Esophagus muscularis mucosa (tissue), 4 donors: ENCODE measurements around the gene PCSK7.

Experiments
- EP300 ChIP-seq: sonication (generic); formaldehyde crosslinking; IDR thresholded peaks from one replicate; pipeline ENCODE4 v1.6.1; 2017; ENCODE audit warnings: antibody characterized with exemption
- POLR2A ChIP-seq: fragments of 450-650 bp; IDR thresholded peaks from one replicate; pipeline ENCODE4 v1.6.1; 2017; ENCODE audit warnings: antibody characterized with exemption, moderate library complexity, mild to moderate bottlenecking, low read depth
- POLR2AphosphoS5 ChIP-seq, 2 donors: sonication (generic); formaldehyde crosslinking; IDR thresholded peaks; one replicate each; pipeline ENCODE4 v1.6.1; 2017; ENCODE audit warnings: antibody characterized with exemption in 2 of 2
- TF ChIP-seq, protein P1 (sequence below), 3 experiments: fragments of 200-600 bp in 2 of 3; fragments of 450-650 bp in 1 of 3; sonication (generic) in 2 of 3; IDR thresholded peaks; one replicate each; pipeline ENCODE4 v1.5.1; 2017 to 2019; ENCODE audit warnings: antibody characterized with exemption in 3 of 3, mild to moderate bottlenecking in 2 of 3, moderate library complexity in 1 of 3

DNA sequence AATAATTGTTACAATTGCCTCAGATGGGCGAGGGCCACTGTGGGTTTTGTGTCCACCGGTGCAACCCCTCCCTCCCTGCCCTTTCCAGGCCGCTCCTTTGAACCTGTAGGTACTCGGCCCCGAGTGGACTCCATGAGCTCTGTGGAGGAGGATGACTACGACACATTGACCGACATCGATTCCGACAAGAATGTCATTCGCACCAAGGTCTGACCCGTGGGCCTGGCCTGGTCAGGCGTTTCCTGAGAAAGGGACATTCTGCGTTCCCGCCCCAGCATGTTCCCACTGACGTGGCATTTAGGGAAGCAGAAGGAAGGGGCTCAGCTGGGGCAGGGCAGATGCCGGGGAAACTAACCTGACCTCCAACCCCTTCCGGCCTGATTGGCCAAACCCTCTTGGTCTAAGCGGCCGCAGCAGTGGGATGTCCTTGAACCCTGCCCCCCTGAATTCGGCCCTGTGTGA is 43.2 kb downstream of the PCSK7 start:
- TF ChIP-seq EP300 (no peak), POLR2AphosphoS5 (IDR thresholded peaks at IDR 0.05) (no peak), POLR2A (no peak)
- TF ChIP-seq, protein P1, sequence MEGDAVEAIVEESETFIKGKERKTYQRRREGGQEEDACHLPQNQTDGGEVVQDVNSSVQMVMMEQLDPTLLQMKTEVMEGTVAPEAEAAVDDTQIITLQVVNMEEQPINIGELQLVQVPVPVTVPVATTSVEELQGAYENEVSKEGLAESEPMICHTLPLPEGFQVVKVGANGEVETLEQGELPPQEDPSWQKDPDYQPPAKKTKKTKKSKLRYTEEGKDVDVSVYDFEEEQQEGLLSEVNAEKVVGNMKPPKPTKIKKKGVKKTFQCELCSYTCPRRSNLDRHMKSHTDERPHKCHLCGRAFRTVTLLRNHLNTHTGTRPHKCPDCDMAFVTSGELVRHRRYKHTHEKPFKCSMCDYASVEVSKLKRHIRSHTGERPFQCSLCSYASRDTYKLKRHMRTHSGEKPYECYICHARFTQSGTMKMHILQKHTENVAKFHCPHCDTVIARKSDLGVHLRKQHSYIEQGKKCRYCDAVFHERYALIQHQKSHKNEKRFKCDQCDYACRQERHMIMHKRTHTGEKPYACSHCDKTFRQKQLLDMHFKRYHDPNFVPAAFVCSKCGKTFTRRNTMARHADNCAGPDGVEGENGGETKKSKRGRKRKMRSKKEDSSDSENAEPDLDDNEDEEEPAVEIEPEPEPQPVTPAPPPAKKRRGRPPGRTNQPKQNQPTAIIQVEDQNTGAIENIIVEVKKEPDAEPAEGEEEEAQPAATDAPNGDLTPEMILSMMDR (IDR thresholded peaks at IDR 0.05), result no peak
